ENCODE measurements around the gene EVPL. TPM values are rescaled to one million over a fixed set of nuclear protein-coding genes. Genes with fewer than 3 reads are reported as not detected.

The EVPL gene
- total and polyA plus RNA-seq, 2 of the 13 experiments (the other 11 are each of a cell fraction or from before 2014, with no cell fraction given), result 2.1 to 8.2 TPM

DNA sequence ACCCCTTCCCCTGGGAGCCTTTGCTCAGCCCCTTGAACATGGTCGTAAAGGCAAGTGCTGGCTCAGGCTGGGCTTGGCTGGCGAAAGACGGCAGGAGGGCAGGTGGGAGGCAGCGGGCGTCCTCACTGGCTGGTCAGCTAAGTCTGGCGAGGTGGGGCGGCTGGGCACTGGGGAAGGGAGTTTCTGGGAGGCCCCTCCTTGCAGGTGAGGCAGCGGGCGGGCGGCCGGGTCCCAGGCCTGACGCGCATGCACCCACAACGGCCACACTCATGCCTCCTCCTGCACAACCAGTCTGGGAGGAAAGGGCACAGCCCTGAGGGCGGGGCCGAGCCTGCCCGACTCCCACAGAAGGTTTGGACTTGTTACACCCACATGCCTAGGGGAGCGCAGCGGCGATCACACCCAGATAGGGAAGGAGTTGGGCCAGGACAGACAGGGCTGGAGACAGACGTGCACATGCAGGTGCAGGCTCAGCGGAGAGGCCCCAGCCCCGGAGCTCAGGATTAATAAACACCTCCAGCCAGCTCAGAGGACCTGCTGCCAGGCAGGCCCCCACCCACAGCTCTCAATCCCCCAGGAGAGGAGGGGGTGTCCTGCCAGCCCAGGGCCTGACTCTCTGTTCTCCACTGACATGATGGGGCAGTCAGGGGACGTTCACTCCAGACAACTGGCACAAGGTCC, at the start of gene EVPL (continued):
- TF ChIP-seq ZFYVE20 (CRISPR knock-in tag; IDR thresholded peaks at IDR 0.05; ENCODE audit: borderline replicate concordance, low read depth) (no peak), KDM5B (CRISPR knock-in tag; IDR thresholded peaks at IDR 0.05; ENCODE audit: borderline replicate concordance) (no peak), IKZF4 (CRISPR knock-in tag; IDR thresholded peaks at IDR 0.05; ENCODE audit: borderline replicate concordance, low read depth, not compliant biosample characterization) (no peak), ZNF563 (CRISPR knock-in tag; IDR thresholded peaks at IDR 0.05) (peak; percentile 82; the same call in 1 of the 2 replicates), ZNF790 (CRISPR knock-in tag; IDR thresholded peaks at IDR 0.05; ENCODE audit: borderline replicate concordance) (no peak), FOXJ3 (CRISPR knock-in tag; IDR thresholded peaks at IDR 0.05; ENCODE audit: borderline replicate concordance) (0 out of 2 replicates have a peak, but pooled peaks have one; percentile 17), TAF1 (CRISPR knock-in tag; IDR thresholded peaks at IDR 0.05) (peak; percentile 63; the same call in 1 of the 2 replicates), ZNF761 (CRISPR knock-in tag; conservative IDR thresholded peaks at IDR 0.05) (no peak), SUZ12 (IDR thresholded peaks at IDR 0.05; ENCODE audit: low read depth, low read length) (no peak), ZNF263 (CRISPR knock-in tag; IDR thresholded peaks at IDR 0.05) (no peak; the same call in none of the 2 replicates), ZNF383 (CRISPR knock-in tag; IDR thresholded peaks at IDR 0.05; ENCODE audit: borderline replicate concordance) (no peak), ZNF367 (CRISPR knock-in tag; IDR thresholded peaks at IDR 0.05; ENCODE audit: borderline replicate concordance) (no peak), ZSCAN29 (CRISPR knock-in tag; conservative IDR thresholded peaks at IDR 0.05) (0 out of 2 replicates have a peak, but pooled peaks have one; percentile 35), TCF7L2 (IDR thresholded peaks at IDR 0.05; ENCODE audit: low read depth, low read length) (no peak), FOXO1 (CRISPR knock-in tag; IDR thresholded peaks at IDR 0.05) (peak; percentile 20; the same call in 1 of the 2 replicates)
- TF ChIP-seq, protein P1, sequence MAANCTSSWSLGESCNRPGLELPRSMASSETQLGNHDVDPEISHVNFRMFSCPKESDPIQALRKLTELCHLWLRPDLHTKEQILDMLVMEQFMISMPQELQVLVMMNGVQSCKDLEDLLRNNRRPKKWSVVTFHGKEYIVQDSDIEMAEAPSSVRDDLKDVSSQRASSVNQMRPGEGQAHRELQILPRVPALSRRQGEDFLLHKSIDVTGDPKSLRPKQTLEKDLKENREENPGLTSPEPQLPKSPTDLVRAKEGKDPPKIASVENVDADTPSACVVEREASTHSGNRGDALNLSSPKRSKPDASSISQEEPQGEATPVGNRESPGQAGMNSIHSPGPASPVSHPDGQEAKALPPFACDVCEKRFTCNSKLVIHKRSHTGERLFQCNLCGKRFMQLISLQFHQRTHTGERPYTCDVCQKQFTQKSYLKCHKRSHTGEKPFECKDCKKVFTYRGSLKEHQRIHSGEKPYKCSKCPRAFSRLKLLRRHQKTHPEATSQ (CRISPR knock-in tag; IDR thresholded peaks at IDR 0.05; ENCODE audit: borderline replicate concordance), result peak; percentile 78
- TF ChIP-seq, protein P2, sequence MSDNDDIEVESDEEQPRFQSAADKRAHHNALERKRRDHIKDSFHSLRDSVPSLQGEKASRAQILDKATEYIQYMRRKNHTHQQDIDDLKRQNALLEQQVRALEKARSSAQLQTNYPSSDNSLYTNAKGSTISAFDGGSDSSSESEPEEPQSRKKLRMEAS (IDR thresholded peaks at IDR 0.05), result peak; percentile 67
- TF ChIP-seq, protein P3, sequence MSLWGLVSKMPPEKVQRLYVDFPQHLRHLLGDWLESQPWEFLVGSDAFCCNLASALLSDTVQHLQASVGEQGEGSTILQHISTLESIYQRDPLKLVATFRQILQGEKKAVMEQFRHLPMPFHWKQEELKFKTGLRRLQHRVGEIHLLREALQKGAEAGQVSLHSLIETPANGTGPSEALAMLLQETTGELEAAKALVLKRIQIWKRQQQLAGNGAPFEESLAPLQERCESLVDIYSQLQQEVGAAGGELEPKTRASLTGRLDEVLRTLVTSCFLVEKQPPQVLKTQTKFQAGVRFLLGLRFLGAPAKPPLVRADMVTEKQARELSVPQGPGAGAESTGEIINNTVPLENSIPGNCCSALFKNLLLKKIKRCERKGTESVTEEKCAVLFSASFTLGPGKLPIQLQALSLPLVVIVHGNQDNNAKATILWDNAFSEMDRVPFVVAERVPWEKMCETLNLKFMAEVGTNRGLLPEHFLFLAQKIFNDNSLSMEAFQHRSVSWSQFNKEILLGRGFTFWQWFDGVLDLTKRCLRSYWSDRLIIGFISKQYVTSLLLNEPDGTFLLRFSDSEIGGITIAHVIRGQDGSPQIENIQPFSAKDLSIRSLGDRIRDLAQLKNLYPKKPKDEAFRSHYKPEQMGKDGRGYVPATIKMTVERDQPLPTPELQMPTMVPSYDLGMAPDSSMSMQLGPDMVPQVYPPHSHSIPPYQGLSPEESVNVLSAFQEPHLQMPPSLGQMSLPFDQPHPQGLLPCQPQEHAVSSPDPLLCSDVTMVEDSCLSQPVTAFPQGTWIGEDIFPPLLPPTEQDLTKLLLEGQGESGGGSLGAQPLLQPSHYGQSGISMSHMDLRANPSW (CRISPR knock-in tag; IDR thresholded peaks at IDR 0.05; ENCODE audit: borderline replicate concordance), result peak; percentile 80; the same call in 1 of the 2 replicates
- TF ChIP-seq, protein P4, sequence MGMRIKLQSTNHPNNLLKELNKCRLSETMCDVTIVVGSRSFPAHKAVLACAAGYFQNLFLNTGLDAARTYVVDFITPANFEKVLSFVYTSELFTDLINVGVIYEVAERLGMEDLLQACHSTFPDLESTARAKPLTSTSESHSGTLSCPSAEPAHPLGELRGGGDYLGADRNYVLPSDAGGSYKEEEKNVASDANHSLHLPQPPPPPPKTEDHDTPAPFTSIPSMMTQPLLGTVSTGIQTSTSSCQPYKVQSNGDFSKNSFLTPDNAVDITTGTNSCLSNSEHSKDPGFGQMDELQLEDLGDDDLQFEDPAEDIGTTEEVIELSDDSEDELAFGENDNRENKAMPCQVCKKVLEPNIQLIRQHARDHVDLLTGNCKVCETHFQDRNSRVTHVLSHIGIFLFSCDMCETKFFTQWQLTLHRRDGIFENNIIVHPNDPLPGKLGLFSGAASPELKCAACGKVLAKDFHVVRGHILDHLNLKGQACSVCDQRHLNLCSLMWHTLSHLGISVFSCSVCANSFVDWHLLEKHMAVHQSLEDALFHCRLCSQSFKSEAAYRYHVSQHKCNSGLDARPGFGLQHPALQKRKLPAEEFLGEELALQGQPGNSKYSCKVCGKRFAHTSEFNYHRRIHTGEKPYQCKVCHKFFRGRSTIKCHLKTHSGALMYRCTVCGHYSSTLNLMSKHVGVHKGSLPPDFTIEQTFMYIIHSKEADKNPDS (CRISPR knock-in tag; IDR thresholded peaks at IDR 0.05), result peak; percentile 40; the same call in 1 of the 2 replicates
- TF ChIP-seq, protein P5, sequence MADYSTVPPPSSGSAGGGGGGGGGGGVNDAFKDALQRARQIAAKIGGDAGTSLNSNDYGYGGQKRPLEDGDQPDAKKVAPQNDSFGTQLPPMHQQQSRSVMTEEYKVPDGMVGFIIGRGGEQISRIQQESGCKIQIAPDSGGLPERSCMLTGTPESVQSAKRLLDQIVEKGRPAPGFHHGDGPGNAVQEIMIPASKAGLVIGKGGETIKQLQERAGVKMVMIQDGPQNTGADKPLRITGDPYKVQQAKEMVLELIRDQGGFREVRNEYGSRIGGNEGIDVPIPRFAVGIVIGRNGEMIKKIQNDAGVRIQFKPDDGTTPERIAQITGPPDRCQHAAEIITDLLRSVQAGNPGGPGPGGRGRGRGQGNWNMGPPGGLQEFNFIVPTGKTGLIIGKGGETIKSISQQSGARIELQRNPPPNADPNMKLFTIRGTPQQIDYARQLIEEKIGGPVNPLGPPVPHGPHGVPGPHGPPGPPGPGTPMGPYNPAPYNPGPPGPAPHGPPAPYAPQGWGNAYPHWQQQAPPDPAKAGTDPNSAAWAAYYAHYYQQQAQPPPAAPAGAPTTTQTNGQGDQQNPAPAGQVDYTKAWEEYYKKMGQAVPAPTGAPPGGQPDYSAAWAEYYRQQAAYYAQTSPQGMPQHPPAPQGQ (CRISPR knock-in tag; IDR thresholded peaks at IDR 0.05; ENCODE audit: borderline replicate concordance), result no peak

Data from HepG2 (cell line).